ENCODE data around the gene RCSD1.

The RCSD1 gene

GRCh38 chr1:167670563-167670962 is 40.5 kb downstream of the RCSD1 start:
- no peak for DNase-seq

GRCh38 chr1:167671727-167672511 is 41.9 kb downstream of the RCSD1 start:
- DNase-seq: no peak

GRCh38 chr1:167672831-167673230 is 42.8 kb downstream of the RCSD1 start:
- no peak for DNase-seq

GRCh38 chr1:167673265-167673664 is 43.2 kb downstream of the RCSD1 start:
- no peak for DNase-seq

GRCh38 chr1:167674156-167674555 is 44.1 kb downstream of the RCSD1 start:
- no peak for DNase-seq

- no peak for DNase-seq
Measured at GRCh38 chr1:167675440-167675839, 45.4 kb downstream of the RCSD1 start.

- no peak for DNase-seq
Measured at GRCh38 chr1:167676205-167676915, 46.3 kb downstream of the RCSD1 start.

- no peak for DNase-seq
Measured at GRCh38 chr1:167676916-167677848, 47.1 kb downstream of the RCSD1 start.

GRCh38 chr1:167678422-167678821 is 48.4 kb downstream of the RCSD1 start:
- DNase-seq: no peak

- DNase-seq: no peak
Measured at GRCh38 chr1:167678838-167679237, 48.8 kb downstream of the RCSD1 start.

GRCh38 chr1:167679714-167680113 is 49.7 kb downstream of the RCSD1 start:
- DNase-seq: no peak

- DNase-seq: no peak
Measured at GRCh38 chr1:167681024-167681423, 51.0 kb downstream of the RCSD1 start.

- DNase-seq: no peak
Measured at GRCh38 chr1:167681451-167682098, 51.5 kb downstream of the RCSD1 start.

GRCh38 chr1:167683226-167683625 is 53.2 kb downstream of the RCSD1 start:
- no peak for DNase-seq

- no peak for DNase-seq
Measured at GRCh38 chr1:167683641-167684502, 53.8 kb downstream of the RCSD1 start.

GRCh38 chr1:167685844-167686243 is 55.8 kb downstream of the RCSD1 start:
- DNase-seq: no peak

GRCh38 chr1:167687919-167688519 is 58.0 kb downstream of the RCSD1 start:
- DNase-seq: peak; percentile 88

GRCh38 chr1:167689567-167689920 is 59.5 kb downstream of the RCSD1 start:
- DNase-seq: no peak

GRCh38 chr1:167690053-167690452 is 60.0 kb downstream of the RCSD1 start:
- no peak for DNase-seq

- DNase-seq: no peak
Measured at GRCh38 chr1:167693425-167694045, 63.5 kb downstream of the RCSD1 start.

- no peak for DNase-seq
Measured at GRCh38 chr1:167694691-167695090, 64.7 kb downstream of the RCSD1 start.
